Fibroblast of gingiva (primary cell): ENCODE measurements around the gene ESPNL.
"Not testable (repeated sequence)": the region's sequence is repeated elsewhere in the genome, so short reads cannot be mapped to it uniquely, and the experiment has no call there.

Source experiments
- DNase-seq: peaks from one replicate; pipeline ENCODE4 v3.0.0-alpha.2; 2011; ENCODE audit warnings: low read depth

ESPNL gene

GRCh38 chr2:238115709-238116108 is 15.6 kb downstream of the ESPNL start:
- DNase-seq = not testable (repeated sequence)

- no peak for DNase-seq
These were observed 16.4 kb downstream of the ESPNL start for GRCh38 chr2:238116298-238117198.

DNA sequence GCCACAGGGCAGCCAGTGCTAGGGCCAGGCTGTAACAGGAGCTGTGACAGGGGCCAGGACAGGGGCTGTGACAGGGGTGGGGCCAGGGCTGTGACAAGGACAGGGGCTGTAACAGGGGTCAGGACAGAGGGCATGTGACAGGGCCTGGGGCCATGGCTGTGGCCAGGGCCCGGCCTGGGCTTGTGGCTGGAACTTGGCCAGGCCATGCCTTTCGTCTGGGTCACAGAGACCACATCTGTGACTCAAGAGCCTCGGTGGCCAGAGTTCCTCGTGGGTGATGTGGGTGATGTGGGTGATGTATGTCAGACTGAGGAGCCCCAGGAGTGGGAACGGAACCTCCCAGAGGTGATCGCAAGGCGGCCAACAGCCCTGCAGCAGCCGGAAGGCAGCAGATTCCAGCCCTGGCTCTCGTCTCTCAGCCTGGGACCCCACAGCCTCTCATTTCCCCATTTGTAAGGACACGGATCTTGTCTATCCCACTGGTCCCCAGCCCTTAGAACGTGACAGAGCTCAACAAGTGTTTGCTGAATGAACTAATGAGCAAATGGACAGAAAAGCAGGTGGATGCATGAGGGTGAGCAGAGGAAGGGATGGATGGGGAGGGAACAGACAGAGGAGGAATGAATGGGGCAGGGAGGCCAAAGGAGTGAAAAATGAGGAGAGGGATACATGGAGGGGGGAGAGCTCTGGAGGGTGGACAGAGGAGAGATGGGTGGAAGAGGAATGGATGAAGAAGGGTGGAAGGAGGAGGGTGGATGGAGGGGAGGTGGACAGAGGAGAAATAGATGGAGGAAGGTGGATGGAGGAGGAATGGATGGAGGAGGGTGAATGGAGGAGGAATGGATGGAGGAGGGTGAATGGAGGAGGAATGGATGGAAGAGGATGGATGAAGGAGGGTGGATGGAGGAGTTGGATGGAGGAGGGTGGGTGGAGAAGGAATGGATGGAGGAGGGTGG is 17.3 kb downstream of the ESPNL start:
- no peak for DNase-seq

DNA sequence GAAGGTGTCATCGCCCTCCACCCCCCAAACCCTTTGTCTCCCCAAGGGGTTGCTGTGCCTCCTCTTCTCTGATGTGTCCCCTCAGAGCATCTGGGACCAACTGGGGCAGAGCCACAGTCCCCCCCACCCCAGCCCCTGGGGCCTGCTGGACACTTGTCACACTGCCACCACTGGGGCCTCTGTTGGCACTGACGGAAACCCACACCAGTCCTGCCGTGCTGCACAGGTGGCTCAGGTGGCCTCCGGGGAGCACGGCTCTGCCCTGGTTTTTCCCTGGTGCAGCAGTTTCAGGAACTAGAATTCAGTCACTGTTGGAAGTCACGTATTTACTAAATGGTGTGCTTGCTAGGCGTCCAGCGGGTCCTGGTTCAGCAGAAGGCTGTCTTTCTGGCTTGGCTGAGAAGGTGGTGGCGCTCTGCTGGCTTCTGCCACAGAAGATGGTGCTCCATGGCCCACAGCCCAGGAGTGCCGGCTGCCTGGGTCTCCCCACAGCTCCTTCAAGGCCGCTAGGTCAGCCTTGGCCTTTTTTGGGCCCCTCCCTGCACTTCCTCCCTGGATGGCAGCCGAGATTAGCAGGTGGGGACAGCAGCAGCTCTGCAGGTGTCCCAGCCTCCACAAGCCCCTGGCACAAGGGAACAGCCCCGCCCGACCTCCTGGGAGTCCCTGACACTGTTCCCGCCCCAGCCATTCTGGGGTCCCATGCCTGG is 19.8 kb downstream of the ESPNL start:
- DNase-seq = no peak

DNA sequence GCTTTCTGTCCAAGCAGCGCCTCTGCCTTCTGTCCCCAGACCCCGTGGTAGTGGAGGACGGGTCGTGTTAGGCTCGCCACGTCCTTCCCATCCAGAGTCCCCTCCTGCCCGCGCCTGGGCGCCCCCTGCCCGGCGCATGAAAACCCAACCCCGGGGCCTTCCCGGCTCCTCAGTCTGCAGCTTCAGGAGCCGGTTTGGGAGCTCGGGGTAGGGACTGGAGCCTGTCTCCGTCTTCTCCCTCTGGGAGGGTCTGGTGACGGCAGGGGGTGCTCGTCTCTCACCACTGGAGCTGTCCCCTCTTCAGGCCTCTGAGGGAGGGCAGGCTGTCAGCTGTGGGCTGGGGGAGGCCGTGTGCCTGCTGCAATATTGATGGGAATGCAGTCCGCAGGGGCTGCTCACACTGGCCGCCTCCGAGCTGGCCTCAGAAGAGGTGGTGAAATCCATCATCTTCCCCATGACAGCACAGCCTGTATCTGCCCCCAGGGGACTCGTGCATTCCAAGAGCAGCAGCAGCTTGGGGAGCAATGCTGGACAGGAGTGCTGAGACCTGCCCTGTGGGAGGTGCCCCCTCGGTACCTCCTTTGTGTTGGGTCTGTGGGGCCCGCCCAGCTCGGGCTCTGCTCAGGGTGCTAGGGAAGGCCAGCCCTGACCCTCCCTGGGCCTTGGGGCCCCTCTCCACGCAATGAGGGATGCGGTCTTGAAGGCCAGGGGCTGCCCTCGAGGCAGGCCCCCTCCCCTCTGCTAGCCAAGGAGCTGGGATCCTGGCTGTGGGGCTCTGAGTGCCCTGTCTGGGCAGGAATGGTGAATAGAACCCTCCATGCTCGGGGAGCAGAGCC is 20.5 kb downstream of the ESPNL start:
- no peak for DNase-seq

GRCh38 chr2:238121511-238122286 is 21.6 kb downstream of the ESPNL start:
- no peak for DNase-seq

DNA sequence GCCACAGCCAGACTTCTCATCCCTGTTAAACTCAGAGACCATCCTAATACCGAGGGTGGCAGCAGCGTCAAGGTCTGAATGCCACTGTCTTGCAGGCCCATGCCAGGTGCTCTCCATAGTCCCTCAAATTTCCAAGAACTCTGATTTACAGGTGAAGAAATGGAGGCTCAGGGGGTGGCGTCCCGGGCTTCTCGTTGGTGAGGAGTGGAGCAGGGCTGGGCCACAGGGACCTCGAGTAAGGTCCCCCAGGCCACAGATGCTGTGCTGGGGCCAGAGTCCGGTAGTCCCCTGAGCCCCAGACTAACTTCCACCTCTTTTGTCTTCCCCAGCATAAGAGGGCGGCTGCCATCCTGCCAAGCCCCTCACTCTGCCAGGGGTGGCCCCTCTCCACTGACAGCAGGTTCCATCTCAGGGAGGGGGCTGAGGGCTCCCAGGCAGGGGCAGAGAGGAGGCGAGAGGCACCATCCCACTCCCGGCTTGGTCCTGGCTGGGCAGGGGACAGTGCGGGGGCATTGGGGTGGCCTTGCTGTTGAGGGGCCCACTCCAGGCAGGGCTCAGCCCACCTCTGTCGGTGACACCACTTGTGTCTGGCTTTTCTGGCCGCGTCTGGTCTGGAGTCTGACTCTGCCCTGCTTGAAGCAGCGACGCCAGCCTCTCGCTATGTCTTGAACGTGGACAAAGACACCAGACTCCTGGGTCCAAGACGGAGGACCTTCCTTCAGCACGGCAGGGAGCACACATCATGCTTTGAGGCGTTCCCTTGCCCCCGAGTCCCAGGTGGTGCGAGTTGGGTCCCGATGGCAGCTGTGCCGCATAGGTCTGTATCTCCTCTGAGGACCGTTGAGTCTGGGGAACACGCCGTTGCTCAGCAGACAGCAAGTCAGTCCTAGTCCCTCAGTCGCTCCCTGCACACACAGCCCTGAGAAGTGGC is 22.4 kb downstream of the ESPNL start:
- DNase-seq = no peak

- no peak for DNase-seq
These were observed 23.3 kb downstream of the ESPNL start for GRCh38 chr2:238123218-238123971.

- DNase-seq = no peak
These were observed 23.9 kb downstream of the ESPNL start for GRCh38 chr2:238123991-238124470.

GRCh38 chr2:238124488-238125126 is 24.5 kb downstream of the ESPNL start:
- DNase-seq = no peak

DNA sequence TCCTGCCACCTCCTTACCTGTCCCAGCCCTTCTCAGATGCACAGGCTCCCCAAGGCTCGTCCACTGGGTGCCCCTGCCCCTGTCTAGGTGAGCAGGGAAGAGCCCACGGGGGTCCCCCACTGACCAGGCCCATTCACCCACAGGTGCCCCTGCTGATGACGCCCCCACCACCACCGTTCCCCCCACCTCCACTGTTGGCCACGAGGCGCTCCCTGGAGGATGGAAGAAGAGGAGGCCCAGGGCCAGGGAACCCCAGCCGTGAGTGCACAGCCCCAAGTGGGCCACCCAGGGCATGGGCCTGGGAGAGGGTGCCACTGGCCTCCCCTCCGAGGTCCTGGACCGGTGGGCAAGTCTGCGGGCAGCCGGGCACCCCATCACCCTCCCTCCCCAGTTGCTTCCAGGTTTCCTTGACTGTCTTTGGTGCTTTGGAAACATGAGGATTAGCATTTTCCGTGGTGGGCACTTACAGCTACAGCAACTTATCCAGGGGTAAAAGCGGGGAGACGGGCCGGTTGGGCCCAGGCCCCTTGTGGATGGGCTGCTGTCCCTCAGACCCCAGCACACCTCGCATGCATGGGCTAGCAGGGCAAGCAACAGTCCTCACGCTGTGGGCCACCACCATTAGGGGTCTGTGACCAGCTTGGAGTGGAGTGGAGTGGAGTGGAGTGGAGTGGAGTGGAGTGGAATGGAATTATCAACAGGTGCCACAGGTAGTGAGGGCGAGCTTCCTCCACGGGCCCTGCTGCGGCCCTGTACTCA is 25.2 kb downstream of the ESPNL start:
- DNase-seq = no peak

- no peak for DNase-seq
These were observed 26.2 kb downstream of the ESPNL start for GRCh38 chr2:238126338-238126737.

- DNase-seq = no peak
These were observed 26.6 kb downstream of the ESPNL start for GRCh38 chr2:238126775-238127164.

- DNase-seq = peak; percentile 75
These were observed 27.3 kb downstream of the ESPNL start for GRCh38 chr2:238127165-238128060.

DNA sequence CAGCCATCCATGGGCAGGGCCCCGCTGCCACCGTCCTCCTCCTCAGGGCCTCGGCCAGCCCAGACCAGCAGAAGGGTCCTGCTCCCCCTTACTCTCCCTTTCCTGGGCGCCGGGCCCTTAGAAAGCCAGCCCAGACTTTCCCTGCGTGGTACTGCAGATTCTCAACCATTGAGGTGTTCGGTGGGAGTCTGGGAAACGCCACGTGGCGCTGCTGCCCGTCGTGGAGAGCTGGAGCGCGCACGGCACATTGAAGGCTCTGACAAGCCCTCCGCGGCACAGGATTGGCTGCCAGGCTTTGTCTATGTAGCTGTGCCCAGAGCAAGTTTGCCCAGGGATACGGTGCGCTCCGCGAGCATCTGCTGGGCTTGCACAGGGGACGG is 27.9 kb downstream of the ESPNL start:
- DNase-seq = no peak

DNA sequence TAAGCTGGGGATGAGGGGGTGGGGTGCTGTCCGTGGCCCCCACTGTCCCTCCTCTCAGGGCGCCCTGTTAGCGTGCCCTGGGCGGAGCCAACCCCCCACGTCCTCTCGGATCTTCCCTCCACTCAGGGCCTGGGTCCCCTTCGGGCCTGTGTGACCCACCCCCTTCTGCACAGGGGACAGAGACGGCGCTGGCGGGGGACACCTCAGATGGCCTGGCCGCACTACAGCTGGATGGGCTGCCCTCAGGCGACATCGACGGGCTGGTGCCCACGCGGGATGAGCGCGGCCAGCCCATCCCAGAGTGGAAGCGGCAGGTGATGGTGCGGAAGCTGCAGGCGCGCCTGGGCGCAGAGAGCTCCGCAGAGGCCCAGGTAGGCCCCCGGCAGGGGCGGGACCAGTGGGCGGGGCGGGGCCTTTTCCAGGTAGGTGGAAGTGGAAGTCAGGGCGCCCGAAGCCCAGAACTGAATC is 28.4 kb downstream of the ESPNL start:
- DNase-seq = no peak
